ENCODE measurements around the gene PYM1.
"Not testable (repeated sequence)": the region's sequence is repeated elsewhere in the genome, so short reads cannot be mapped to it uniquely, and the experiment has no call there.

PYM1 gene

DNA sequence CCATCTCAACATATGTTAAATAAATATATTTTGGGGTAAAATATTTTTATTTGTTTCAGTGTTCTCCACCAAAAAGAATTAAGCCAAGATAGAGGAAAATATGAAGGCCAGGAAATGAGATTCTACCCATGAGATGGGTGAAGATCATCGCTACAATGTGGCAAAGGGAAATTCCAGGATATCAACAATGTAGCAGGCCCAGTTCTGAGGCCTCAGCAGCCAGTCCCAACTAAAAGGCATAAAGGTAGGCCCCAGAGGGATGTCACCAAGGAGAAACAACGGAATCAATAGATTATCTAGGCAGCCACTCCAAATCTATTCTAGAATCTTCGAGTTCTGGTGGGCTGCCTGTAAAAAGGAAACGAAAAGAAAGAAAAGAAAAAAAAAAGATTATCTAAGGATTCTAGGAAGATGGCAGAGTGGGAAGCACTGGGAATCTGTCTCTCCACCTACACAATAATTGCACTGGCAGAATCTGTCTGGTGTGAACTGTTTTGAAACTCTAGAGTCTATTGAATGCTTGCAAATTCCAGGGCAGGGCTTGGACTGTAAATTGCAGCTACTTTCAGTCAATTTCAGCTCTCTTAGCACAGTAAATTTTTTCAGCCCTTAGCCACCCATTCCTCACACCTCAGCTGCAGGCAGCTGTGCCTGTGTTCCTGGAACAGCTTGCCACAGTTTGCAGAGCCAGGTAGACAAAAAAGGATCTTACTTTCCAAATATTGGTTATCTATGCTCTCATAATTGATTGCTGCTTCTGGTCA, 51.8 kb downstream of the PYM1 start:
- no peak overlapping the region for H2AFZ ChIP-seq (ENCODE audit: low read length)
- no peaks in the 10 kb centered on the region; the same call in 1 of the 2 replicates for H3K36me3 ChIP-seq (ENCODE audit: insufficient read depth, low read length)
- H3K4me1 ChIP-seq (ENCODE audit: insufficient read depth, low read length, severe bottlenecking) = no peaks in the 10 kb centered on the region
- no peaks in the 10 kb centered on the region for H3K79me2 ChIP-seq (ENCODE audit: insufficient read depth, low read length)
- H3K27ac ChIP-seq (ENCODE audit: low read depth, low read length, poor library complexity, severe bottlenecking) = no peak overlapping the region
- no peak overlapping the region for H3K9ac ChIP-seq (ENCODE audit: low read length)
- H3F3A ChIP-seq (ENCODE audit: insufficient read depth, low read length) = no peaks in the 10 kb centered on the region
- peaks cover 7% of the 10 kb centered on the region; the same call in 1 of the 2 replicates for H3K9me3 ChIP-seq (ENCODE audit: low read length)
- H3K27me3 ChIP-seq (ENCODE audit: insufficient read depth, low read length) = no peaks in the 10 kb centered on the region
- H4K20me1 ChIP-seq (ENCODE audit: insufficient read depth, low read length) = no peaks in the 10 kb centered on the region
- no peaks in the 10 kb centered on the region for H3K9me2 ChIP-seq (ENCODE audit: low read depth, low read length)
- H3K4me2 ChIP-seq (ENCODE audit: low read length) = no peak overlapping the region
- H3K4me3 ChIP-seq (ENCODE audit: low read depth, low read length, poor library complexity, severe bottlenecking) = no peak overlapping the region
- TF ChIP-seq EZH2 (IDR thresholded peaks at IDR 0.05; ENCODE audit: borderline replicate concordance, low read length) = no peak
- TF ChIP-seq, protein P1, sequence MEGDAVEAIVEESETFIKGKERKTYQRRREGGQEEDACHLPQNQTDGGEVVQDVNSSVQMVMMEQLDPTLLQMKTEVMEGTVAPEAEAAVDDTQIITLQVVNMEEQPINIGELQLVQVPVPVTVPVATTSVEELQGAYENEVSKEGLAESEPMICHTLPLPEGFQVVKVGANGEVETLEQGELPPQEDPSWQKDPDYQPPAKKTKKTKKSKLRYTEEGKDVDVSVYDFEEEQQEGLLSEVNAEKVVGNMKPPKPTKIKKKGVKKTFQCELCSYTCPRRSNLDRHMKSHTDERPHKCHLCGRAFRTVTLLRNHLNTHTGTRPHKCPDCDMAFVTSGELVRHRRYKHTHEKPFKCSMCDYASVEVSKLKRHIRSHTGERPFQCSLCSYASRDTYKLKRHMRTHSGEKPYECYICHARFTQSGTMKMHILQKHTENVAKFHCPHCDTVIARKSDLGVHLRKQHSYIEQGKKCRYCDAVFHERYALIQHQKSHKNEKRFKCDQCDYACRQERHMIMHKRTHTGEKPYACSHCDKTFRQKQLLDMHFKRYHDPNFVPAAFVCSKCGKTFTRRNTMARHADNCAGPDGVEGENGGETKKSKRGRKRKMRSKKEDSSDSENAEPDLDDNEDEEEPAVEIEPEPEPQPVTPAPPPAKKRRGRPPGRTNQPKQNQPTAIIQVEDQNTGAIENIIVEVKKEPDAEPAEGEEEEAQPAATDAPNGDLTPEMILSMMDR (IDR thresholded peaks at IDR 0.05; ENCODE audit: low read length) = no peak

DNA sequence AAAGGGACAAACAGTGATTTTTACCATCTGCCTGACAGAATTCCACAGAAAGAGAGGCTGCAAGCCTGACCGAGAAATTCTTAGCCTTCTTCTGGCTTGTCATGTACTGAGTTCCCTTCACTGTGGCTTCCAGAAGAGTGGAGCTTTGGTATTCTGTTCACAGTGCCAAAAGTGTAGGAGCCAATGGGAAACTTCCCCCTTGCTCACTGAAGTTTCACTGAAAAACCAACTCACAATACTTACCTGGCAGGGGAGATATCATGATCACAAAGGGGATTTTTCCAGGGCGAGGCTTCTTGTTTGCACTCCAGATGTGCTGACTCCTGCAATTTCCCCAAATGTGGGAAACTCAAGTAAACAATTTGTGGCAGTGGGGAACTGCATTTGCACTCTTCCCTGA, 53.3 kb downstream of the PYM1 start:
- H3K9me2 ChIP-seq (ENCODE audit: low read depth, low read length) = no peaks in the 10 kb centered on the region
- H3K79me2 ChIP-seq (ENCODE audit: insufficient read depth, low read length) = no peaks in the 10 kb centered on the region
- no peak overlapping the region for H3K4me2 ChIP-seq (ENCODE audit: low read length)
- H3K27me3 ChIP-seq (ENCODE audit: insufficient read depth, low read length) = no peaks in the 10 kb centered on the region
- no peaks in the 10 kb centered on the region; the same call in 1 of the 2 replicates for H3K36me3 ChIP-seq (ENCODE audit: insufficient read depth, low read length)
- no peak overlapping the region for H3K9ac ChIP-seq (ENCODE audit: low read length)
- no peaks in the 10 kb centered on the region for H4K20me1 ChIP-seq (ENCODE audit: insufficient read depth, low read length)
- H3K27ac ChIP-seq (ENCODE audit: low read depth, low read length, poor library complexity, severe bottlenecking) = no peak overlapping the region
- no peak overlapping the region for H2AFZ ChIP-seq (ENCODE audit: low read length)
- peaks cover 7% of the 10 kb centered on the region; the same call in 1 of the 2 replicates for H3K9me3 ChIP-seq (ENCODE audit: low read length)
- TF ChIP-seq, protein P1 (IDR thresholded peaks at IDR 0.05; ENCODE audit: low read length) = no peak
- no peak for TF ChIP-seq EZH2 (IDR thresholded peaks at IDR 0.05; ENCODE audit: borderline replicate concordance, low read length)
- H3K4me3 ChIP-seq (ENCODE audit: low read depth, low read length, poor library complexity, severe bottlenecking) = no peak overlapping the region
- no peaks in the 10 kb centered on the region for H3F3A ChIP-seq (ENCODE audit: insufficient read depth, low read length)
- H3K4me1 ChIP-seq (ENCODE audit: insufficient read depth, low read length, severe bottlenecking) = no peaks in the 10 kb centered on the region

DNA sequence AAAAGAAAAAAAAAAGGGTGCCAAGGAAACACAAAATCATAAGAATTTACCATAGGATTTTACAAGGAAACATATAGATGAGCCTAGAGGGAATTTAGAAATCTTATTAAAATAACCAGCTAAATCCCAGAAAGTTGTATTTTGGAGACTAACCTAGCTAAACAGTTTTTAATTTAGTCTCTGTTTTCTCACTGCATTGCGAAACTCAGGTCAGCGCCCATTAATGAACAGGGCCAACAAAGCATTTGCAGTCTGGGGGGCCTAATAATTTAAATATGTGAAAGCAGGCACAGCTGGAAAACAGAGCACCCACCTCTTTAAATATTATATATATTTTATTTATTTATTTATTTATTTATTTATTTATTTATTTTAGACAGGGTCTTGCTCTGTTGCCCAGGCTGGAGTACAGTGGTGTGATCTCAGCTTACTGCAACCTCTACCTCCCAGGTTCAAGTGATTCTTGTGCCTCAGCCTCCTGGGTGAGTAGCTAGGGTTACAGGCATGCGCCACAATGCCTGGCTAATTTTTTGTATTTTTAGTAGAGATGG, 61.2 kb downstream of the PYM1 start:
- H3F3A ChIP-seq (ENCODE audit: insufficient read depth, low read length); H3K36me3 ChIP-seq (ENCODE audit: insufficient read depth, low read length); H3K9me3 ChIP-seq (ENCODE audit: low read length); H3K4me1 ChIP-seq (ENCODE audit: insufficient read depth, low read length, severe bottlenecking); H3K9ac ChIP-seq (ENCODE audit: low read length); H3K27ac ChIP-seq (ENCODE audit: low read depth, low read length, poor library complexity, severe bottlenecking); H3K4me2 ChIP-seq (ENCODE audit: low read length); H3K4me3 ChIP-seq (ENCODE audit: low read depth, low read length, poor library complexity, severe bottlenecking); H4K20me1 ChIP-seq (ENCODE audit: insufficient read depth, low read length); H3K79me2 ChIP-seq (ENCODE audit: insufficient read depth, low read length); H2AFZ ChIP-seq (ENCODE audit: low read length); H3K9me2 ChIP-seq (ENCODE audit: low read depth, low read length); H3K27me3 ChIP-seq (ENCODE audit: insufficient read depth, low read length): not testable (repeated sequence)

Measured in OCI-LY1 (cell line).